ENCODE data around the gene POC1B.

DNA sequence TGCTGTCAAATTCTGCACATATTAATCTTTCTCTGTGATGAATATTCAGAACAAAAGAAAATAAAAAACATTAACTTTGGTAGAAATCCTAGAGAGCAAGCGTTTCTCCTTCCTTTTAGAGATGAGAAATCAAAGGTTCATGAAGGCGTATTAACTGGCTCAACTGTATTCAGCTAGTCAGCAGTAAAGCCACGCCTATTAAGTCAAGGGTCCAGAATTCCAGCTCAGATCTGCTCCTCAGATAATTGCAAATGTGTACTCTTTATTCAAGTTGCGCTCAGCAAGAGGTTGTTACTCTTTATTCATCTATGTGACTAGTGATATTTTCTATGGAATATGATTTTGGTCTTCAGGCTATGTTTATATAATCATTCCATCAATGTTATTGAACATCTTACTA is 13.1 kb upstream of the POC1B start:
- TF ChIP-seq POLR2A (IDR thresholded peaks at IDR 0.05; ENCODE audit: low read depth, low read length) (no peak), TAF1 (IDR thresholded peaks at IDR 0.05; ENCODE audit: low read depth, low read length) (no peak), POLR2AphosphoS5 (IDR thresholded peaks at IDR 0.05; ENCODE audit: low read depth, low read length) (no peak), PAX5 (IDR thresholded peaks at IDR 0.05; ENCODE audit: insufficient read depth, low read length, severe bottlenecking) (no peak)
